ENCODE measurements around the gene NT5C3A. TPM values are rescaled to one million over a fixed set of nuclear protein-coding genes. Genes with fewer than 3 reads are reported as not detected.
A peak's percentile ranks its signal among the peaks of the same experiment; 100 is the strongest.
"Not testable (repeated sequence)": the region's sequence is repeated elsewhere in the genome, so short reads cannot be mapped to it uniquely, and the experiment has no call there.

Gene NT5C3A
- total and polyA plus RNA-seq, 9 of the 15 experiments (the other 6 are each of a cell fraction or from before 2014, with no cell fraction given), result 18.6 to 60.1 (median 40.0) TPM

DNA sequence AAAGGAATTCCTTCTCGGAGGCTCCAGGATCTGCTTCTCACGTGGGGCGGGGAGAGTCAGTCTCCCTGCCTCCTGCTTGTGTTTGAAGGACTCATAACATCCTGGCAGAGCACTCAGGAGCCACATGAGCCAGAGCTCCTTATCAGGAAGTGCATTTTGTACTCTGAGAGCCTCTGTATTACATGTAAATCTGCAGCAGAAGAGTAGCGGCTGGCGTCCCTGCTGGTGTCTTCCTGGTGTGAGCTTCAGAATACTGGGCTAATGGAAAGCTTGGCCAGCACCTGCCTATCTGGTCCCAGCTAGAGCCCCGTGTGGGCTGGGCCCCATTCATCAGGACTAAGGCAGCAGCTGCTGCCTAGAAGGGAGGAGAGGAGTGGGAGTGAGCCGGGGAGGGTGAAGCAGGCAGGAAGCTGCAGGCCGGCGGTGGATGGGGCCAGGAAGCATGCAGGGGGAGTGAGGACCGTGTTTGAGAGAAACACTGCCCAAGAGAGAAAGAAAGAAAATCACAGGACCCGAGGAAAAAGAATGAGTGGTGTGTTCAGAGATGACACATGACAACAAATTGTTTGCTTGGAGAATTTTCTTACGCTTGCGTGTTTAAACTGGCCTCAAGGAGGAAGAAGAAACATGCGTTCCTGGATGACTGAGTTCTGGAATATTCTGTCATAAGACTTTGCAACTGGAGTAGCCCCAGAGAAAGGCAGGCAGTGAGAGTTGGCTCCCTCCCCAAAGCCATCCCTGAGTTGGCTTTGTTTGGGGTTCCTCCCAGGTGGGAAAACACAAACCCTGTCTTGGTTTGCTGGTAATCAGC, 64.0 kb downstream of the NT5C3A start:
- peak; percentile 88 for FAIRE-seq
- H3K9me1 ChIP-seq (ENCODE audit: control insufficient read depth, insufficient read depth, low read length); H3K9me3 ChIP-seq (replicated peaks; ENCODE audit: control insufficient read depth, insufficient read depth, low read depth, low read length); H3K27me3 ChIP-seq (ENCODE audit: control insufficient read depth in 2 of 2, insufficient read depth in 2 of 2, low read length in 2 of 2); intact Hi-C loops (cut with micrococcal nuclease); BruUV-seq (replicated peaks); H3K4me3 ChIP-seq; H3K36me3 ChIP-seq (ENCODE audit: control insufficient read depth, insufficient read depth, low read length); H3K9ac ChIP-seq (ENCODE audit: insufficient read depth in 1 of 2, low read depth in 2 of 2, low read length in 2 of 2); H3K79me2 ChIP-seq (ENCODE audit: control insufficient read depth, insufficient read depth, low read length); POLR2A ChIA-PET; CTCF ChIA-PET (ENCODE audit: low intra/inter-chr PET ratio); H3K4me1 ChIP-seq (replicated peaks in 1 of 2; ENCODE audit: control insufficient read depth in 2 of 2, insufficient read depth in 2 of 2, low read length in 2 of 2); H3K27ac ChIP-seq (ENCODE audit: extremely low read depth, low read depth, low read length); H4K20me1 ChIP-seq (replicated peaks; ENCODE audit: control insufficient read depth, insufficient read depth, low read length); in situ Hi-C loops (cut with MboI): not testable (repeated sequence)
- peak overlapping the region; percentile 37 for H3K4me2 ChIP-seq (ENCODE audit: insufficient read depth, low read length)
- peak in 1 of 4 experiments; percentile 51 for DNase-seq (ENCODE audit: extremely low read depth in 1 of 4, low spot score in 3 of 4)
- ATAC-seq, result peak; percentile 90
- WGBS (ENCODE audit: insufficient coverage, low coverage, missing lambda C conversion rate), result 26% methylated on average over 12 of the region's 14 CpGs
- H2AFZ ChIP-seq (ENCODE audit: low read depth, low read length), result peak overlapping the region; percentile 85
- TF ChIP-seq ETV1 (tag; conservative IDR thresholded peaks at IDR 0.05; ENCODE audit: low read depth), result peak; percentile 33; the same call in 1 of the 2 replicates
- TF ChIP-seq ZNF584 (CRISPR knock-in tag; IDR thresholded peaks at IDR 0.05; ENCODE audit: low read depth), result 0 out of 2 replicates have a peak, but pooled peaks have one; percentile 45
- TF ChIP-seq ELF1 (tag; IDR thresholded peaks at IDR 0.05), result 0 out of 2 replicates have a peak, but pooled peaks have one; percentile 38
- TF ChIP-seq, protein P1, sequence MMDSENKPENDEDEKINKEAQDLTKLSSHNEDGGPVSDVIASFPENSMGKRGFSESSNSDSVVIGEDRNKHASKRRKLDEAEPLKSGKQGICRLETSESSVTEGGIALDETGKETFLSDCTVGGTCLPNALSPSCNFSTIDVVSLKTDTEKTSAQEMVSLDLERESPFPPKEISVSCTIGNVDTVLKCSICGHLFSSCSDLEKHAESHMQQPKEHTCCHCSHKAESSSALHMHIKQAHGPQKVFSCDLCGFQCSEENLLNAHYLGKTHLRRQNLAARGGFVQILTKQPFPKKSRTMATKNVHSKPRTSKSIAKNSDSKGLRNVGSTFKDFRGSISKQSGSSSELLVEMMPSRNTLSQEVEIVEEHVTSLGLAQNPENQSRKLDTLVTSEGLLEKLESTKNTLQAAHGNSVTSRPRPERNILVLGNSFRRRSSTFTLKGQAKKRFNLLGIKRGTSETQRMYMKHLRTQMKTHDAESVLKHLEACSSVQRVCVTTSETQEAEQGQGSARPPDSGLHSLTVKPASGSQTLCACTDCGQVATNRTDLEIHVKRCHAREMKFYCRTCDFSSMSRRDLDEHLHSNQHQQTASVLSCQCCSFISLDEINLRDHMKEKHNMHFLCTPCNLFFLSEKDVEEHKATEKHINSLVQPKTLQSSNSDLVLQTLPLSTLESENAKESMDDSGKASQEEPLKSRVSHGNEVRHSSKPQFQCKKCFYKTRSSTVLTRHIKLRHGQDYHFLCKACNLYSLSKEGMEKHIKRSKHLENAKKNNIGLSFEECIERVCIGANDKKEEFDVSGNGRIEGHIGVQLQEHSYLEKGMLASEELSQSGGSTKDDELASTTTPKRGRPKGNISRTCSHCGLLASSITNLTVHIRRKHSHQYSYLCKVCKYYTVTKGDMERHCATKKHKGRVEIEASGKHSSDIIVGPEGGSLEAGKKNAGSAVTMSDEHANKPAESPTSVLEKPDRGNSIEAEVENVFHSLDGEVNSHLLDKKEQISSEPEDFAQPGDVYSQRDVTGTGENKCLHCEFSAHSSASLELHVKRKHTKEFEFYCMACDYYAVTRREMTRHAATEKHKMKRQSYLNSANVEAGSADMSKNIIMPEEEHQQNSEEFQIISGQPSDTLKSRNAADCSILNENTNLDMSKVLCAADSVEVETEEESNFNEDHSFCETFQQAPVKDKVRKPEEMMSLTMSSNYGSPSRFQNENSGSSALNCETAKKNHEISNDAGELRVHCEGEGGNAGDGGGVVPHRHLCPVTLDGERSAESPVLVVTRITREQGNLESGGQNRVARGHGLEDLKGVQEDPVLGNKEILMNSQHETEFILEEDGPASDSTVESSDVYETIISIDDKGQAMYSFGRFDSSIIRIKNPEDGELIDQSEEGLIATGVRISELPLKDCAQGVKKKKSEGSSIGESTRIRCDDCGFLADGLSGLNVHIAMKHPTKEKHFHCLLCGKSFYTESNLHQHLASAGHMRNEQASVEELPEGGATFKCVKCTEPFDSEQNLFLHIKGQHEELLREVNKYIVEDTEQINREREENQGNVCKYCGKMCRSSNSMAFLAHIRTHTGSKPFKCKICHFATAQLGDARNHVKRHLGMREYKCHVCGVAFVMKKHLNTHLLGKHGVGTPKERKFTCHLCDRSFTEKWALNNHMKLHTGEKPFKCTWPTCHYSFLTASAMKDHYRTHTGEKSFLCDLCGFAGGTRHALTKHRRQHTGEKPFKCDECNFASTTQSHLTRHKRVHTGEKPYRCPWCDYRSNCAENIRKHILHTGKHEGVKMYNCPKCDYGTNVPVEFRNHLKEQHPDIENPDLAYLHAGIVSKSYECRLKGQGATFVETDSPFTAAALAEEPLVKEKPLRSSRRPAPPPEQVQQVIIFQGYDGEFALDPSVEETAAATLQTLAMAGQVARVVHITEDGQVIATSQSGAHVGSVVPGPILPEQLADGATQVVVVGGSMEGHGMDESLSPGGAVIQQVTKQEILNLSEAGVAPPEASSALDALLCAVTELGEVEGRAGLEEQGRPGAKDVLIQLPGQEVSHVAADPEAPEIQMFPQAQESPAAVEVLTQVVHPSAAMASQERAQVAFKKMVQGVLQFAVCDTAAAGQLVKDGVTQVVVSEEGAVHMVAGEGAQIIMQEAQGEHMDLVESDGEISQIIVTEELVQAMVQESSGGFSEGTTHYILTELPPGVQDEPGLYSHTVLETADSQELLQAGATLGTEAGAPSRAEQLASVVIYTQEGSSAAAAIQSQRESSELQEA (IDR thresholded peaks at IDR 0.05; ENCODE audit: low read depth), result 0 out of 2 replicates have a peak, but pooled peaks have one; percentile 22
- TF ChIP-seq, protein P2, sequence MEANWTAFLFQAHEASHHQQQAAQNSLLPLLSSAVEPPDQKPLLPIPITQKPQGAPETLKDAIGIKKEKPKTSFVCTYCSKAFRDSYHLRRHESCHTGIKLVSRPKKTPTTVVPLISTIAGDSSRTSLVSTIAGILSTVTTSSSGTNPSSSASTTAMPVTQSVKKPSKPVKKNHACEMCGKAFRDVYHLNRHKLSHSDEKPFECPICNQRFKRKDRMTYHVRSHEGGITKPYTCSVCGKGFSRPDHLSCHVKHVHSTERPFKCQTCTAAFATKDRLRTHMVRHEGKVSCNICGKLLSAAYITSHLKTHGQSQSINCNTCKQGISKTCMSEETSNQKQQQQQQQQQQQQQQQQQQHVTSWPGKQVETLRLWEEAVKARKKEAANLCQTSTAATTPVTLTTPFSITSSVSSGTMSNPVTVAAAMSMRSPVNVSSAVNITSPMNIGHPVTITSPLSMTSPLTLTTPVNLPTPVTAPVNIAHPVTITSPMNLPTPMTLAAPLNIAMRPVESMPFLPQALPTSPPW (CRISPR knock-in tag; IDR thresholded peaks at IDR 0.05), result peak; percentile 32
